CD14-positive monocyte (primary cell): ENCODE results near the gene CPAMD8. TPM values are rescaled to one million over a fixed set of nuclear protein-coding genes. Genes with fewer than 3 reads are reported as not detected.

Experiments
- DNase-seq, 3 donors: peaks; one replicate each; pipeline ENCODE4 v3.0.0-alpha.2; 2011 to 2022
- H2AFZ ChIP-seq: 2 replicates; pipeline ENCODE4 v1.6.0; 2012; ENCODE audit warnings: mild to moderate bottlenecking, low read depth, low read length, inconsistent platforms; ENCODE audit not compliant: insufficient read depth, poor library complexity, severe bottlenecking
- H3K27ac ChIP-seq, 2 donors: 1 replicate in 1 of 2; 2 replicates in 1 of 2; pipeline ENCODE4 v1.5.1; 2012 to 2013; ENCODE audit warnings: low read length in 2 of 2, control low read depth in 1 of 2, inconsistent platforms in 1 of 2, low read depth in 1 of 2, mild to moderate bottlenecking in 1 of 2
- H3K27me3 ChIP-seq, 2 donors: one replicate each; pipeline versions ENCODE4 v1.6.0 to v1.6.1; 2011 to 2013; ENCODE audit warnings: low read length in 2 of 2; ENCODE audit not compliant: control insufficient read depth in 2 of 2, insufficient read depth in 2 of 2
- H3K36me3 ChIP-seq, 2 donors: replicated peaks in 1 of 2; 1 replicate in 1 of 2; 2 replicates in 1 of 2; pipeline versions ENCODE4 v1.5.1 to v1.6.1; 2012 to 2013; ENCODE audit warnings: low read length in 2 of 2, control low read depth in 1 of 2, inconsistent platforms in 1 of 2, mild to moderate bottlenecking in 1 of 2; ENCODE audit not compliant: insufficient read depth in 2 of 2, control insufficient read depth in 1 of 2
- H3K4me1 ChIP-seq, 2 donors: 1 replicate in 1 of 2; 2 replicates in 1 of 2; pipeline versions ENCODE4 v1.5.1 to v1.6.1; 2012 to 2013; ENCODE audit warnings: low read length in 2 of 2, control low read depth in 1 of 2, inconsistent platforms in 1 of 2, mild to moderate bottlenecking in 1 of 2, moderate library complexity in 1 of 2; ENCODE audit not compliant: insufficient read depth in 2 of 2, control insufficient read depth in 1 of 2
- H3K4me2 ChIP-seq: replicated peaks from 2 replicates; pipeline ENCODE3; 2012; ENCODE audit warnings: low read length, moderate library complexity, mild to moderate bottlenecking; ENCODE audit not compliant: poor library complexity, severe bottlenecking; ENCODE audit errors: extremely low read depth
- H3K4me3 ChIP-seq, 3 experiments: fragments of 200-600 bp in 1 of 3; sonication (generic) in 1 of 3; replicated peaks in 1 of 3; 1 replicate in 2 of 3; 2 replicates in 1 of 3; pipeline ENCODE4 v1.5.1; 2011 to 2013; ENCODE audit warnings: low read length in 3 of 3, mild to moderate bottlenecking in 3 of 3, control low read depth in 2 of 3, low read depth in 2 of 3, inconsistent platforms in 1 of 3, moderate library complexity in 1 of 3
- H3K79me2 ChIP-seq: 2 replicates; pipeline ENCODE4 v1.6.0; 2012; ENCODE audit warnings: mild to moderate bottlenecking, control low read depth, inconsistent platforms, low read length, moderate library complexity; ENCODE audit not compliant: insufficient read depth
- H3K9ac ChIP-seq: 2 replicates; pipeline ENCODE4 v1.6.0; 2017; ENCODE audit warnings: low read length, mild to moderate bottlenecking; ENCODE audit not compliant: insufficient read depth, poor library complexity, severe bottlenecking
- H3K9me3 ChIP-seq, 2 donors: replicated peaks in 1 of 2; 1 replicate in 1 of 2; 2 replicates in 1 of 2; pipeline versions ENCODE4 v1.5.1 to v1.6.1; 2012 to 2013; ENCODE audit warnings: low read length in 2 of 2, control low read depth in 1 of 2; ENCODE audit not compliant: control insufficient read depth in 1 of 2, insufficient read depth in 1 of 2
- H4K20me1 ChIP-seq: 2 replicates; pipeline ENCODE4 v1.6.0; 2012; ENCODE audit warnings: mild to moderate bottlenecking, low read length, control low read depth, moderate library complexity; ENCODE audit not compliant: insufficient read depth
- H3K27ac Mint-ChIP-seq, 7 donors: one replicate each; pipeline ENCODE4 v1.8.0; 2020; ENCODE audit warnings: mild to moderate bottlenecking in 7 of 7, mixed read lengths in 7 of 7, moderate library complexity in 6 of 7, inconsistent platforms in 2 of 7
- H3K27me3 Mint-ChIP-seq, 3 donors: one replicate each; pipeline ENCODE4 v1.8.0; 2021 to 2022; ENCODE audit warnings: low read depth in 3 of 3, mild to moderate bottlenecking in 3 of 3, mixed read lengths in 3 of 3, moderate library complexity in 3 of 3, inconsistent platforms in 1 of 3
- H3K36me3 Mint-ChIP-seq, 2 donors: one replicate each; pipeline ENCODE4 v1.8.0; 2020; ENCODE audit warnings: mixed read lengths in 2 of 2, inconsistent platforms in 1 of 2, mild to moderate bottlenecking in 1 of 2
- H3K4me1 Mint-ChIP-seq: one replicate; pipeline ENCODE4 v1.8.0; 2020; ENCODE audit warnings: mild to moderate bottlenecking, mixed read lengths
- H3K4me3 Mint-ChIP-seq, 2 donors: one replicate each; pipeline ENCODE4 v1.8.0; 2020; ENCODE audit warnings: mild to moderate bottlenecking in 2 of 2, mixed read lengths in 2 of 2, moderate library complexity in 1 of 2
- H3K9me3 Mint-ChIP-seq, 7 donors: one replicate each; pipeline ENCODE4 v1.8.0; 2020 to 2022; ENCODE audit warnings: mixed read lengths in 7 of 7, mild to moderate bottlenecking in 6 of 7, moderate library complexity in 6 of 7, inconsistent platforms in 2 of 7
- WGBS: methylation state at CpG from one replicate; pipeline ENCODE4 v1.1.5; 2013; ENCODE audit warnings: missing lambda C conversion rate; ENCODE audit not compliant: insufficient coverage; 5-methylcytosine and 5-hydroxymethylcytosine counted together
- intact Hi-C, 2 donors: fragments of 100-400 bp; cut with micrococcal nuclease; formaldehyde crosslinking; loops; one replicate each; pipeline versions ENCODE4 v1.15.0 to v1.15.1; 2023
- polyA plus RNA-seq, 3 donors: library from polyadenylated mRNA; depleted of rRNA in 1 of 3; unstranded in 2 of 3; stranded (reverse) in 1 of 3; fragments of 300-500 nt in 2 of 3; fragments of >200 nt in 1 of 3; fragmentation: Illumina TruSeq in 2 of 3; gene quantifications; 1 replicate in 2 of 3; 2 replicates in 1 of 3; pipeline ENCODE4 v1.2.3, GENCODE V29; 2012 to 2021
- TF ChIP-seq, protein P1 (sequence below): fragments of 200-600 bp; IDR thresholded peaks from one replicate; pipeline ENCODE4 v1.8.0; 2022; ENCODE audit warnings: antibody characterized with exemption, mild to moderate bottlenecking

Gene CPAMD8
- polyA plus RNA-seq, 3 donors = 5.1 to 53.4 (median 5.4) TPM

DNA sequence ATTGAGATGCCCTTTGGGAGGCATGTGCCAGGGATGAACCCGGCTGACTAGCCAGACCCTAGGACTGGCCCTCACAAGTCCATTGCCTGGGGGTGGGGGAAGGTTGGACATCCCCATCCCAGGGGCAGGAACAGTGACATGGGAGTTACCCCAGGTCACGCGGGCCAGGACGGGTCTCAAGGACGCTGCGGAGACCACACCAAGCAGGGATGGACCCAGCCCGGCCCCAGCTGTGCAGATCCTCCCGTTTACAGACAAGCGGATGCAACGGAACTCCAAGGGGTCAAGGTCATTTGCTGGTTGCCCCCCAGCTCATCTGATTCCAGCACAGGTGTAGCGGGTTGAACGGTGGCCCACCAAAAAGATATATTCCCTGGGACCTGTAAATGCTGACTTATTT, 117.9 kb downstream of the CPAMD8 start:
- WGBS = 80% methylated on average over 12 of the region's 12 CpGs
- Histone ChIP-seq H3K4me2 (no peak overlapping the region), H3K4me1 (no peaks in the 10 kb centered on the region), H4K20me1 (no peaks in the 10 kb centered on the region), H3K9me3 (peaks cover 17 to 18% of the 10 kb centered on the region in 2 donors), H3K9ac (no peak overlapping the region), H3K79me2 (no peaks in the 10 kb centered on the region), H3K36me3 (peaks cover 0 to 8% of the 10 kb centered on the region in 2 donors), H3K27ac (no peak overlapping the region), H3K27me3 (no peaks in the 10 kb centered on the region), H2AFZ (no peak overlapping the region), H3K4me3 (no peak overlapping the region)
- DNase-seq = no peak
- H3K36me3 Mint-ChIP-seq = no peaks in the 10 kb centered on the region
- peaks cover 9 to 14% (median 13%) of the 10 kb centered on the region in 3 donors for H3K27me3 Mint-ChIP-seq
- H3K4me3 Mint-ChIP-seq = no peak overlapping the region
- H3K4me1 Mint-ChIP-seq = peaks cover 3% of the 10 kb centered on the region
- intact Hi-C loops = no loop called here
- H3K9me3 Mint-ChIP-seq = peaks cover 16 to 27% (median 21%) of the 10 kb centered on the region in 7 donors
- no peak overlapping the region for H3K27ac Mint-ChIP-seq
- TF ChIP-seq, protein P1, sequence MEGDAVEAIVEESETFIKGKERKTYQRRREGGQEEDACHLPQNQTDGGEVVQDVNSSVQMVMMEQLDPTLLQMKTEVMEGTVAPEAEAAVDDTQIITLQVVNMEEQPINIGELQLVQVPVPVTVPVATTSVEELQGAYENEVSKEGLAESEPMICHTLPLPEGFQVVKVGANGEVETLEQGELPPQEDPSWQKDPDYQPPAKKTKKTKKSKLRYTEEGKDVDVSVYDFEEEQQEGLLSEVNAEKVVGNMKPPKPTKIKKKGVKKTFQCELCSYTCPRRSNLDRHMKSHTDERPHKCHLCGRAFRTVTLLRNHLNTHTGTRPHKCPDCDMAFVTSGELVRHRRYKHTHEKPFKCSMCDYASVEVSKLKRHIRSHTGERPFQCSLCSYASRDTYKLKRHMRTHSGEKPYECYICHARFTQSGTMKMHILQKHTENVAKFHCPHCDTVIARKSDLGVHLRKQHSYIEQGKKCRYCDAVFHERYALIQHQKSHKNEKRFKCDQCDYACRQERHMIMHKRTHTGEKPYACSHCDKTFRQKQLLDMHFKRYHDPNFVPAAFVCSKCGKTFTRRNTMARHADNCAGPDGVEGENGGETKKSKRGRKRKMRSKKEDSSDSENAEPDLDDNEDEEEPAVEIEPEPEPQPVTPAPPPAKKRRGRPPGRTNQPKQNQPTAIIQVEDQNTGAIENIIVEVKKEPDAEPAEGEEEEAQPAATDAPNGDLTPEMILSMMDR = no peak

- Histone ChIP-seq H3K9ac (no peak overlapping the region), H3K27me3 (no peaks in the 10 kb centered on the region), H4K20me1 (no peaks in the 10 kb centered on the region), H3K4me1 (peaks cover 15 to 19% of the 10 kb centered on the region in 2 donors), H3K36me3 (no peaks in the 10 kb centered on the region), H3K4me2 (no peak overlapping the region), H3K4me3 (no peak overlapping the region), H3K79me2 (no peaks in the 10 kb centered on the region), H3K9me3 (no peaks in the 10 kb centered on the region), H2AFZ (no peak overlapping the region), H3K27ac (no peak overlapping the region)
- Mint-ChIP-seq H3K36me3 (peaks cover 0 to 2% of the 10 kb centered on the region in 2 donors), H3K4me3 (no peak overlapping the region), H3K9me3 (peaks cover 0 to 5% (median 2%) of the 10 kb centered on the region in 7 donors), H3K4me1 (peaks cover 11% of the 10 kb centered on the region), H3K27me3 (peaks cover 6 to 14% (median 10%) of the 10 kb centered on the region in 3 donors), H3K27ac (no peak overlapping the region)
- intact Hi-C loops = no loop called here
- TF ChIP-seq, protein P1 = no peak
- DNase-seq = no peak
- WGBS = 35% methylated on average over 2 of the region's 5 CpGs
Measured at GRCh38 chr19:16904599-16904998, 122.0 kb downstream of the CPAMD8 start.
